Upper lobe of left lung (tissue), 4 donors: ENCODE results near the gene ATCAY.
"Not testable (repeated sequence)": the region's sequence is repeated elsewhere in the genome, so short reads cannot be mapped to it uniquely, and the experiment has no call there.

ENCODE experiments used
- CTCF ChIP-seq, 6 experiments: fragments of 450-650 bp in 4 of 6; fragments of 200-600 bp in 2 of 6; sonication (generic) in 2 of 6; IDR thresholded peaks; one replicate each; pipeline ENCODE4 v1.5.1; 2016 to 2019; ENCODE audit warnings: antibody characterized with exemption in 6 of 6
- EP300 ChIP-seq, 4 donors: sonication (generic); formaldehyde crosslinking; IDR thresholded peaks; one replicate each; pipeline ENCODE4 v1.5.1; 2017; ENCODE audit warnings: antibody characterized with exemption in 4 of 4, control low read depth in 2 of 4
- POLR2A ChIP-seq, 4 donors: fragments of 450-650 bp; IDR thresholded peaks; one replicate each; pipeline ENCODE4 v1.5.1; 2016 to 2017; ENCODE audit warnings: antibody characterized with exemption in 4 of 4, mild to moderate bottlenecking in 2 of 4
- POLR2AphosphoS5 ChIP-seq, 2 donors: sonication (generic); formaldehyde crosslinking; IDR thresholded peaks; one replicate each; pipeline ENCODE4 v1.5.1; 2017; ENCODE audit warnings: antibody characterized with exemption in 2 of 2

DNA sequence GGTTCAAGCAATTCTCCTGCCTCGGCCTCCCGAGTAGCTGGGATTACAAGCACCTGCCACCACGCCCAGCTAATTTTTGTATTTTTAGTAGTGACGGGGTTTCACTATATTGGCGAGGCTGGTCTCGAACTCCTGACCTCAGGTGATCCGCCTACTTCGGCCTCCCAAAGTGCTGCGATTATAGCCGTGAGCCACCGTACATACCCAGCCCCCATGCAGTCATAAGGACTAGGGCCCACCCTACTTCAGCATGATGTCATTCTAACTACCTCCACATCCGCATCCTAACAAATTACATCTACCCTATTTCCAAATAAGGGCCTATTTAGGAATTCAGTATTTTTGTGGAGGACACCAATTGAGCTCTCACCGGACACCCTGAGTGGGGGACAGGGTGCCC, 74.8 kb downstream of the ATCAY start:
- not testable (repeated sequence) for TF ChIP-seq POLR2AphosphoS5, CTCF, POLR2A, EP300 (IDR thresholded peaks at IDR 0.05)
